CD14-positive monocyte (primary cell): ENCODE data around the gene DLGAP1. TPM values are rescaled to one million over a fixed set of nuclear protein-coding genes. Genes with fewer than 3 reads are reported as not detected.
A peak's percentile ranks its signal among the peaks of the same experiment; 100 is the strongest.

ENCODE experiments used
- DNase-seq, 3 donors: peaks; one replicate each; pipeline ENCODE4 v3.0.0-alpha.2; 2011 to 2022
- H2AFZ ChIP-seq: 2 replicates; pipeline ENCODE4 v1.6.0; 2012; ENCODE audit warnings: mild to moderate bottlenecking, low read depth, low read length, inconsistent platforms; ENCODE audit not compliant: insufficient read depth, poor library complexity, severe bottlenecking
- H3K27ac ChIP-seq, 2 donors: 1 replicate in 1 of 2; 2 replicates in 1 of 2; pipeline ENCODE4 v1.5.1; 2012 to 2013; ENCODE audit warnings: low read length in 2 of 2, control low read depth in 1 of 2, inconsistent platforms in 1 of 2, low read depth in 1 of 2, mild to moderate bottlenecking in 1 of 2
- H3K27me3 ChIP-seq, 2 donors: one replicate each; pipeline versions ENCODE4 v1.6.0 to v1.6.1; 2011 to 2013; ENCODE audit warnings: low read length in 2 of 2; ENCODE audit not compliant: control insufficient read depth in 2 of 2, insufficient read depth in 2 of 2
- H3K36me3 ChIP-seq, 2 donors: replicated peaks in 1 of 2; 1 replicate in 1 of 2; 2 replicates in 1 of 2; pipeline versions ENCODE4 v1.5.1 to v1.6.1; 2012 to 2013; ENCODE audit warnings: low read length in 2 of 2, control low read depth in 1 of 2, inconsistent platforms in 1 of 2, mild to moderate bottlenecking in 1 of 2; ENCODE audit not compliant: insufficient read depth in 2 of 2, control insufficient read depth in 1 of 2
- H3K4me1 ChIP-seq, 2 donors: 1 replicate in 1 of 2; 2 replicates in 1 of 2; pipeline versions ENCODE4 v1.5.1 to v1.6.1; 2012 to 2013; ENCODE audit warnings: low read length in 2 of 2, control low read depth in 1 of 2, inconsistent platforms in 1 of 2, mild to moderate bottlenecking in 1 of 2, moderate library complexity in 1 of 2; ENCODE audit not compliant: insufficient read depth in 2 of 2, control insufficient read depth in 1 of 2
- H3K4me2 ChIP-seq: replicated peaks from 2 replicates; pipeline ENCODE3; 2012; ENCODE audit warnings: low read length, moderate library complexity, mild to moderate bottlenecking; ENCODE audit not compliant: poor library complexity, severe bottlenecking; ENCODE audit errors: extremely low read depth
- H3K4me3 ChIP-seq, 3 experiments: fragments of 200-600 bp in 1 of 3; sonication (generic) in 1 of 3; replicated peaks in 1 of 3; 1 replicate in 2 of 3; 2 replicates in 1 of 3; pipeline ENCODE4 v1.5.1; 2011 to 2013; ENCODE audit warnings: low read length in 3 of 3, mild to moderate bottlenecking in 3 of 3, control low read depth in 2 of 3, low read depth in 2 of 3, inconsistent platforms in 1 of 3, moderate library complexity in 1 of 3
- H3K79me2 ChIP-seq: 2 replicates; pipeline ENCODE4 v1.6.0; 2012; ENCODE audit warnings: mild to moderate bottlenecking, control low read depth, inconsistent platforms, low read length, moderate library complexity; ENCODE audit not compliant: insufficient read depth
- H3K9ac ChIP-seq: 2 replicates; pipeline ENCODE4 v1.6.0; 2017; ENCODE audit warnings: low read length, mild to moderate bottlenecking; ENCODE audit not compliant: insufficient read depth, poor library complexity, severe bottlenecking
- H3K9me3 ChIP-seq, 2 donors: replicated peaks in 1 of 2; 1 replicate in 1 of 2; 2 replicates in 1 of 2; pipeline versions ENCODE4 v1.5.1 to v1.6.1; 2012 to 2013; ENCODE audit warnings: low read length in 2 of 2, control low read depth in 1 of 2; ENCODE audit not compliant: control insufficient read depth in 1 of 2, insufficient read depth in 1 of 2
- H4K20me1 ChIP-seq: 2 replicates; pipeline ENCODE4 v1.6.0; 2012; ENCODE audit warnings: mild to moderate bottlenecking, low read length, control low read depth, moderate library complexity; ENCODE audit not compliant: insufficient read depth
- H3K27ac Mint-ChIP-seq, 7 donors: one replicate each; pipeline ENCODE4 v1.8.0; 2020; ENCODE audit warnings: mild to moderate bottlenecking in 7 of 7, mixed read lengths in 7 of 7, moderate library complexity in 6 of 7, inconsistent platforms in 2 of 7
- H3K27me3 Mint-ChIP-seq, 3 donors: one replicate each; pipeline ENCODE4 v1.8.0; 2021 to 2022; ENCODE audit warnings: low read depth in 3 of 3, mild to moderate bottlenecking in 3 of 3, mixed read lengths in 3 of 3, moderate library complexity in 3 of 3, inconsistent platforms in 1 of 3
- H3K36me3 Mint-ChIP-seq, 2 donors: one replicate each; pipeline ENCODE4 v1.8.0; 2020; ENCODE audit warnings: mixed read lengths in 2 of 2, inconsistent platforms in 1 of 2, mild to moderate bottlenecking in 1 of 2
- H3K4me1 Mint-ChIP-seq: one replicate; pipeline ENCODE4 v1.8.0; 2020; ENCODE audit warnings: mild to moderate bottlenecking, mixed read lengths
- H3K4me3 Mint-ChIP-seq, 2 donors: one replicate each; pipeline ENCODE4 v1.8.0; 2020; ENCODE audit warnings: mild to moderate bottlenecking in 2 of 2, mixed read lengths in 2 of 2, moderate library complexity in 1 of 2
- H3K9me3 Mint-ChIP-seq, 7 donors: one replicate each; pipeline ENCODE4 v1.8.0; 2020 to 2022; ENCODE audit warnings: mixed read lengths in 7 of 7, mild to moderate bottlenecking in 6 of 7, moderate library complexity in 6 of 7, inconsistent platforms in 2 of 7
- WGBS: methylation state at CpG from one replicate; pipeline ENCODE4 v1.1.5; 2013; ENCODE audit warnings: missing lambda C conversion rate; ENCODE audit not compliant: insufficient coverage; 5-methylcytosine and 5-hydroxymethylcytosine counted together
- intact Hi-C, 2 donors: fragments of 100-400 bp; cut with micrococcal nuclease; formaldehyde crosslinking; loops; one replicate each; pipeline versions ENCODE4 v1.15.0 to v1.15.1; 2023
- polyA plus RNA-seq, 3 donors: library from polyadenylated mRNA; depleted of rRNA in 1 of 3; unstranded in 2 of 3; stranded (reverse) in 1 of 3; fragments of 300-500 nt in 2 of 3; fragments of >200 nt in 1 of 3; fragmentation: Illumina TruSeq in 2 of 3; gene quantifications; 1 replicate in 2 of 3; 2 replicates in 1 of 3; pipeline ENCODE4 v1.2.3, GENCODE V29; 2012 to 2021
- TF ChIP-seq, protein P1 (sequence below): fragments of 200-600 bp; IDR thresholded peaks from one replicate; pipeline ENCODE4 v1.8.0; 2022; ENCODE audit warnings: antibody characterized with exemption, mild to moderate bottlenecking

DLGAP1 gene
- polyA plus RNA-seq, 3 donors: 0.09 to 0.42 TPM; not detected in 1

- 10% methylated on average over 2 of the region's 5 CpGs for WGBS
- Histone ChIP-seq H3K79me2 (no peaks in the 10 kb centered on the region), H3K27ac (no peak overlapping the region), H3K36me3 (no peaks in the 10 kb centered on the region), H3K4me2 (no peak overlapping the region), H2AFZ (no peak overlapping the region), H3K4me3 (no peak overlapping the region), H3K27me3 (no peaks in the 10 kb centered on the region), H3K9ac (no peak overlapping the region), H3K4me1 (no peaks in the 10 kb centered on the region), H3K9me3 (peaks cover 0 to 4% of the 10 kb centered on the region in 2 donors), H4K20me1 (no peaks in the 10 kb centered on the region)
- H3K36me3 Mint-ChIP-seq: no peaks in the 10 kb centered on the region
- peak; percentile 3 to 33 (median 19) for DNase-seq
- H3K27ac Mint-ChIP-seq: no peak overlapping the region
- H3K4me1 Mint-ChIP-seq: no peaks in the 10 kb centered on the region
- TF ChIP-seq, protein P1, sequence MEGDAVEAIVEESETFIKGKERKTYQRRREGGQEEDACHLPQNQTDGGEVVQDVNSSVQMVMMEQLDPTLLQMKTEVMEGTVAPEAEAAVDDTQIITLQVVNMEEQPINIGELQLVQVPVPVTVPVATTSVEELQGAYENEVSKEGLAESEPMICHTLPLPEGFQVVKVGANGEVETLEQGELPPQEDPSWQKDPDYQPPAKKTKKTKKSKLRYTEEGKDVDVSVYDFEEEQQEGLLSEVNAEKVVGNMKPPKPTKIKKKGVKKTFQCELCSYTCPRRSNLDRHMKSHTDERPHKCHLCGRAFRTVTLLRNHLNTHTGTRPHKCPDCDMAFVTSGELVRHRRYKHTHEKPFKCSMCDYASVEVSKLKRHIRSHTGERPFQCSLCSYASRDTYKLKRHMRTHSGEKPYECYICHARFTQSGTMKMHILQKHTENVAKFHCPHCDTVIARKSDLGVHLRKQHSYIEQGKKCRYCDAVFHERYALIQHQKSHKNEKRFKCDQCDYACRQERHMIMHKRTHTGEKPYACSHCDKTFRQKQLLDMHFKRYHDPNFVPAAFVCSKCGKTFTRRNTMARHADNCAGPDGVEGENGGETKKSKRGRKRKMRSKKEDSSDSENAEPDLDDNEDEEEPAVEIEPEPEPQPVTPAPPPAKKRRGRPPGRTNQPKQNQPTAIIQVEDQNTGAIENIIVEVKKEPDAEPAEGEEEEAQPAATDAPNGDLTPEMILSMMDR: peak; percentile 83
- H3K4me3 Mint-ChIP-seq: no peak overlapping the region
- H3K9me3 Mint-ChIP-seq: peaks cover 0 to 17% (median 5%) of the 10 kb centered on the region in 7 donors
- intact Hi-C loops: no loop called here
- peaks cover 6 to 20% (median 8%) of the 10 kb centered on the region in 3 donors for H3K27me3 Mint-ChIP-seq
Observed at GRCh38 chr18:4068552-4069158, 386.5 kb downstream of the DLGAP1 start.

DNA sequence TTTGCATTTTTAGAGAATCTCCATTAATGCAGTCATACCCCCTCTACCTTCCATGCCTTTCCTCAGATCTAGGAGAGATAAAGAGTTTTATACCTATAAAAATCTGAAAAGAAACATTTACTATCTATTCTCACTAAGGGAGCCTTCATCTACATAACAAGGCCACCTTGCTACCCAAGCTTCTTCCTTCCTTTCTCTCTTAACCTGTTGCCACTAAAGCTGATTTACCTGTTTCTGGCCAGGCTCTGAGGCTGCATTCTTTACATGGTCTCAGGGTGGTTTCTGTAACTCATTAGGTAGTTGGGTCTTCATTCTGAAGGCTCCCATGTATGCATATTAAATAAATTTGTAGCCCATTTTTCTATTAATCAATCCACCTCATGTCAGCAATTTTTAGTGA lies 391.6 kb downstream of the DLGAP1 start:
- Histone ChIP-seq H3K79me2 (no peaks in the 10 kb centered on the region), H3K4me3 (no peak overlapping the region), H3K27me3 (no peaks in the 10 kb centered on the region), H3K4me2 (no peak overlapping the region), H3K27ac (no peak overlapping the region), H3K4me1 (peaks cover 0 to 6% of the 10 kb centered on the region in 2 donors), H3K36me3 (no peaks in the 10 kb centered on the region), H4K20me1 (no peaks in the 10 kb centered on the region), H2AFZ (no peak overlapping the region), H3K9ac (no peak overlapping the region), H3K9me3 (peaks cover 19 to 43% of the 10 kb centered on the region in 2 donors)
- TF ChIP-seq, protein P1: no peak
- peaks cover 10 to 42% (median 18%) of the 10 kb centered on the region in 7 donors for H3K9me3 Mint-ChIP-seq
- H3K27ac Mint-ChIP-seq: no peak overlapping the region
- H3K36me3 Mint-ChIP-seq: peaks cover 0 to 2% of the 10 kb centered on the region in 2 donors
- H3K4me1 Mint-ChIP-seq: peaks cover 5% of the 10 kb centered on the region
- no peak overlapping the region for H3K4me3 Mint-ChIP-seq
- intact Hi-C loops: no loop called here
- peaks cover 2 to 8% (median 3%) of the 10 kb centered on the region in 3 donors for H3K27me3 Mint-ChIP-seq
- no peak for DNase-seq
